ENCODE results near the gene NCK1. TPM values are rescaled to one million over a fixed set of nuclear protein-coding genes. Genes with fewer than 3 reads are reported as not detected.

The NCK1 gene
- total and polyA plus RNA-seq, 2 of the 13 experiments (the other 11 are each of a cell fraction or from before 2014, with no cell fraction given): 14.7 to 30.4 TPM

- ChIA-PET CTCF (ENCODE audit: low intra/inter-chr PET ratio, low total read pairs) (no interaction called here), POLR2A (no interaction called here)
- Histone ChIP-seq H3K9me3 (ENCODE audit: low read length) (0 out of 2 replicates have a peak, but pooled peaks cover 8% of the 10 kb centered on the region), H3K4me2 (ENCODE audit: low read depth, low read length) (no peak overlapping the region), H3K9ac (ENCODE audit: insufficient read depth, low read depth, low read length) (no peak overlapping the region), H3K4me1 (ENCODE audit: insufficient read depth, low read length) (peaks cover 22% of the 10 kb centered on the region; the same call in 1 of the 2 replicates), H3K27me3 (ENCODE audit: control insufficient read depth in 1 of 2, insufficient read depth in 2 of 2, low read length in 2 of 2) (no peaks in the 10 kb centered on the region), H3K27ac (ENCODE audit: extremely low read length, insufficient read depth, low read length) (no peak overlapping the region), H4K20me1 (ENCODE audit: insufficient read depth, low read length) (peaks cover 3% of the 10 kb centered on the region; the same call in 1 of the 2 replicates), H2AFZ (ENCODE audit: low read length) (no peak overlapping the region), H3K36me3 (replicated peaks in 1 of 2; ENCODE audit: control insufficient read depth in 1 of 2, insufficient read depth in 2 of 2, low read length in 2 of 2) (peaks cover 0 to 5% of the 10 kb centered on the region in 2 experiments; a peak in 1 of 5 replicates), H3K4me3 (replicated peaks in 1 of 3; ENCODE audit: insufficient read depth in 1 of 3, low read depth in 2 of 3, low read length in 3 of 3) (no peak overlapping the region), H3K79me2 (ENCODE audit: insufficient read depth, low read length) (peaks cover 29% of the 10 kb centered on the region)
- no TSS peak for BruUV-seq (replicated peaks)
- no peak for TF ChIP-seq ZNF260 (CRISPR knock-in tag; IDR thresholded peaks at IDR 0.05; ENCODE audit: borderline replicate concordance, low read depth)
- no peak for TF ChIP-seq NFYC (CRISPR knock-in tag; IDR thresholded peaks at IDR 0.05)
- no peak for TF ChIP-seq ZNF143 (CRISPR knock-in tag; IDR thresholded peaks at IDR 0.05)
- TF ChIP-seq ZNF878 (CRISPR knock-in tag; IDR thresholded peaks at IDR 0.05): no peak
- no peak for TF ChIP-seq HIVEP1 (CRISPR knock-in tag; IDR thresholded peaks at IDR 0.05)
- no peak for TF ChIP-seq CREB3 (CRISPR knock-in tag; IDR thresholded peaks at IDR 0.05)
- TF ChIP-seq ZNF761 (CRISPR knock-in tag; conservative IDR thresholded peaks at IDR 0.05): no peak
- no peak for TF ChIP-seq ZBTB7A (CRISPR knock-in tag; IDR thresholded peaks at IDR 0.05)
- no peak for TF ChIP-seq IRF2 (CRISPR knock-in tag; IDR thresholded peaks at IDR 0.05)
- FAIRE-seq (no peak), ATAC-seq (no peak), DNase-seq (ENCODE audit: low spot score) (no peak)
- intact Hi-C loops (cut with micrococcal nuclease; ENCODE audit: unreplicated experiment) (no loop called here), in situ Hi-C loops (cut with HindIII; ENCODE audit: extremely low pct_ligation_motif_present, low pct_unique_long_range_greater_than_20kb) (no loop called here)
- 100% methylated on average over 1 of the region's 1 CpG for WGBS (ENCODE audit: low lambda C conversion rate)
These were observed 75.2 kb downstream of the NCK1 start for GRCh38 chr3:136937175-136937574.
